Erythroblast (primary cell): ENCODE measurements around the gene ANKRD63.
A peak's percentile ranks its signal among the peaks of the same experiment; 100 is the strongest.

Experiments used
- DNase-seq, 2 experiments: peaks; one replicate each; lab custom pipeline; 2025; lab: John Stamatoyannopoulos, UW
- GATA1 ChIP-seq: IDR thresholded peaks from 2 replicates; pipeline ENCODE4 v1.6.1; 2011; ENCODE audit warnings: low read depth, mild to moderate bottlenecking, control low read depth, low read length, moderate library complexity
- POLR2A ChIP-seq: IDR thresholded peaks from 2 replicates; pipeline ENCODE4 v1.6.1; 2011; ENCODE audit warnings: mild to moderate bottlenecking, low read length

The ANKRD63 gene

GRCh38 chr15:40246496-40247280 lies 36.2 kb downstream of the ANKRD63 start:
- DNase-seq, result no peak
- TF ChIP-seq GATA1, result no peak

DNA sequence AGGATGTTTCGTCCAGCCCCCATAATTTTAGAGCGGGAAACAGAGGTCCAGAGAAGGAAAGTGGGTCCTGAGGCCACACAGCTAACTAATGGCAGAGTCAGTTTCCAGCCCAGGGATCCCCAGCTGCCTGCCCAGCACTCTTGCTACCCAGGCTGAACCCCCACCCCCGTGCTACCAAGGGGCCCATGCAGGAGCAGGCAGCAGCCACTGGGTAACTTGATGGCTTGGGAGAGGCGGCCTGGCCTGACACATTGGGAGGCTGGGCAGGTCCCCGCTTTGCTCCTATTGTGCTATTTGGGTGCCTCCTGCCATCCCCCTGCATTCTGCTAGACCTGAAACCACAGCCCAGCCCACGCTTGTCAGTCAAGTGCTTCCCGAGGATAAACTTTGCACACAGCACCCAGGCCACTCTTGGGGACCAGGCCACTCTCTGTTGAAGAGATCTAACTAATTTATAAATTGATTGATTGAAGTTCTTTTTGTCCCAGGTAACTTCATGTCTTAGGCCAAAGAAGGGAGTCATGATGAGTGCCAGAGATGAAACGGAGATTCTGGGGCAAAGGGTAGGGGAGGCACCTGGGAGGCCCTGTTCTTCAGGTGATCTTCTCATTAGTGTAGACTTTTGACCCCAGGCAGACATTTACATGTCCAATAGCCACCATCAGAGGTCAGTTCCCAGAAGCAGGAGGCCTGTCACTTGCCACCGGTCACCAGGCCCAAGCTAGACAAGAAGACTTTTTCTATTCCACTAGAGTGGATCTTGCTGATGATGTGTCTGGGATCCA lies 37.0 kb downstream of the ANKRD63 start:
- DNase-seq, result no peak
- TF ChIP-seq POLR2A (no peak), GATA1 (no peak)

- TF ChIP-seq GATA1 (no peak), POLR2A (no peak)
- no peak for DNase-seq
Measured at GRCh38 chr15:40244961-40245523, 37.8 kb downstream of the ANKRD63 start.

DNA sequence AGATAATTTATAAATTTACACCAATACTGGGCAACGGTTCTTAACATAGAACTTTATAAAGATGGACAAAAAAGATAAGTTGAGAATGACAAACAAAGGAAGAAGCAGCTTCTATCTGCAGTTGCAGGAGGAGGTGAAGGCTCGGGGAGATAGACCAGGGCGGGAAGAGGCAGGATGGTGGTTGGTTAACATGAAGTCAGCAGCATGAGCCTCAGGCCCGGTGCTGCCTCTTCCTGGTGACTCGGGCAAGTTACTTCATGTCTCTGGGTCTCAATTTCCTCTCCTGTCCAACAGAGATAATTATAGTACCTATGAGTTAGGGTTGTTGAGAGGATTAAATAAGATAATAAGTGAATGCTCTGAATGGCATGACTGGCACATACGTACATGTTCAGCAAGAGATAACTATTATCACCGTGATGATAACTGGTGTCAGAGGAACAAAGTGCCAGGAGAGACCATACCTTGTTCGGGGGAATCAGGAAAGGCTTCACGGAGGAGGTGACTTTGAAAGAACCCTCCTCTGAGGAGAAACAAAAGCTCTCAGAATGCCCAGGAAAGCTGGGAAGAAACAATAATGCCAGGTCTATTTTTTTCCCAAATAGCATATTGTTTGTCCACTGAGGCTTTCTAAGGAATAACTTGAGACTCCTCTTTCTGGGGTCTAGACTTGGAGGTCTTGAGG lies 39.6 kb downstream of the ANKRD63 start:
- DNase-seq, result peak; percentile 70 to 89
- TF ChIP-seq POLR2A (no peak), GATA1 (no peak)

DNA sequence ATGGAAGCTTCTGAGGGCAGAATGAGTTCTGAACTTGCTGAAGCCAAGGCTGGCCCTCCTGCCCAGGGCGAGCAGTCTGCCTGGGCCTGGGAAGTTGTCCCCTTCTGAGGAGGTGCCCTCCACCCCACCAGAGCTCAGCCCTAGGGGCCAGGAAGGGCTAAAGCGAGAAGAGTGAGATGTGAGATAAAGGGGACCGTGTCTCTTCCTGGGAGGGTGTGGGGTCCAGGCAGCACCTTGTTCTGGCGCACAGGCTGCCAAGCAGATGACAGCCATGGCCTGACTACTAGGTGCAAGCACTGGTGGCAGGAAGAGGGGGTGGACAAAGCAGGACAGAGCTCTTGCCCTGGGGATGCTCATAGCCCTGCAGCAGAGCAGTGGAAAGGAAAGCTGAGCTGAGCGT lies 40.3 kb downstream of the ANKRD63 start:
- no peak for TF ChIP-seq GATA1
- no peak for TF ChIP-seq POLR2A
- DNase-seq, result peak in 1 of 2 experiments; percentile 33

DNA sequence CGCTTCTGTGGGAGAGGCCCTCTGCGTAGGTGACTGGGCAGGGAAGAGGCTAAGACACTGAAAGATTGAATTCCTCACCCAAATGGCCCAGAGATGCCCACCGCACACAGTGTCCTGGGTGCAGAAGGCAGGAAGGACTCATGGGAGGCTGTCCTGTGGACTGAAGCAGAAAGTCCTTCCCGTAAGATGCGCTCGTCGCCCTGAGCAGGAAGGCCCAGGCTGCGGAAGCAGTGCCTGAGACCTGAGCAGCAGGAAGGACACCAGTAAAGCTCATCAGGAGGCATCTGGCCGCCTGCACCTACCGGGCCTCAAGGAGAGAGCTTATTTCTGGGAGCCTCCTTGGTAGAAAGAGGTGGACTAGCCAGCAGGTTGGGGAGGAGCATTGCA lies 40.7 kb downstream of the ANKRD63 start:
- TF ChIP-seq GATA1 (no peak), POLR2A (no peak)
- DNase-seq, result no peak

DNA sequence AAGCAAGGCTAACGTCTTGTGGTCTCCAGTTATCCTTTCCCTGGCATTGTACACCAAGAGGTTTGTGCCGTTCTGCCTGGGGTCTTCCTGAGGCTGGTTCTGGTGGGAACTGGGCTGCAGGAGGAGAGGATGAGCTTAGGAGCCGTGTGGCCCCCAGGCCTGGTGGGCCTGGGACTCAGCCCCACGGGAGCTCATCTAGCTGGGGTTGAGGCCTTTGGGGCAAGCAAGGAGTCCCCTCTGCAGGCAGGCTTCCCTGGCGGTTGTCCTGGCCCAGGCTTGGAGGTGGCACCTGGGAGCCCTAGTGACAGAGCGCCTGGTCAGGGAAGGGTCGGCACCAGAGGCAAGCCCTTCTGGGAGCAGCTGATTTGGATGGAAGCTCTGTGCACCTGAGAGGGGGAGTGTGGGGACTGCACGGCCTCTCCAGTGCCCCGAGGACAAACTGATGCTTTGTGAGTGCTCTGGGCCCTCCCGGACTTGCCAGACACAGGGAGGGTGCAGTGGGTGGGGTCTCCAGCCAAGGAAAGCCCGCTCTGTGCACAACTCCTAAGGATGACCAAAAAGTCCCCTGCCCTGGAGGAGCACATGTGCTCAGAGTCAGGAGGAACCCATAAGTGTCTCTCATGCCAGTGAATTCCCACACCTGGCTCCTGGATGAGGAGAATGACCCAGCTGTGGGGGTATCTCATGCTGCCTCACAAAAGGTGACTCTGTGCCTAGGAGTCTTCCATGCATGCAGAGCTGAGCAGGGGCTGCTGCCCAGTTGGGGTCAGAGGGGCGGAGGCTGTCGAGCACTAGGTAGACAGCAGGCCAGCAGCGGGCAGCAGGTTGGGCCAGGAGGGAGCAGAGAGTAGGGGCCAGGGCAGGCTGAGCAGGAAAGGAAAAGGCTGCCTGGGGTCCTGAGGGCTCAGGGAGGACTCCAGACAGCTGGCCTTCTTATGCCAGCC lies 41.3 kb downstream of the ANKRD63 start:
- TF ChIP-seq GATA1 (no peak), POLR2A (no peak)

DNA sequence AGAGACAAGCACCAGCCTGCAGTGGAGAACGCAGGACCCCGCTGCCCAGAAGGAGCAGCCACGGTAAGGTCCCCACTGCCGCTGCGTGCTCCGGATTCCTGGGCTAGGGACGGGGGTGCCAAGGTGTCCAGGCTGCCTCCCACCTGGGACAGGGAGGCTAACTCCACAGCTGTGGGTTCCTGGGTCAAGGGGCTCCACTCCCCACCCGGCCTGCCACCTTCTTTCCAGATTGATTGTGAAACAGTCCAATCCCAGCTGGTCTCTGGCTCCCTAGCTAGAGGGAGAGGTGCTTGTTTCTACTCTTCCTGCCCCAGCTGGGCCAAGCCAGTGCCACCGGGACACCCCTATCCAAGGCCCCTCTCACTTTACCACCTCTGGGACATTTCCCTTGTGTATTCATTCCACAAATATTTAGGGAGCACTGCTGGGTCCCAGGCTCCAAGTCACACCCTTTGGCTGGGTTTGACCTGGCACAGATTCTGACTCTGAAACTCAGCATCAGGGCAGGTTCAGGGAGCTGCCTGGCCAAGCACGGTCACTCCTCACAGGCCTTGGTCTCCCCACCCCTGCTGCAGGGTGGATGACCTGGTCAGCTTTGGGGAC lies 42.1 kb downstream of the ANKRD63 start:
- TF ChIP-seq POLR2A (no peak), GATA1 (no peak)
- no peak for DNase-seq

More for the DNA sequence above, 41.3 kb downstream of the ANKRD63 start:
- no peak for DNase-seq

- no peak for TF ChIP-seq POLR2A
- TF ChIP-seq GATA1, result no peak
- DNase-seq, result no peak
Measured at GRCh38 chr15:40239693-40240618, 42.9 kb downstream of the ANKRD63 start.

GRCh38 chr15:40239404-40239692 lies 43.5 kb downstream of the ANKRD63 start:
- no peak for DNase-seq
- TF ChIP-seq POLR2A (no peak), GATA1 (no peak)
